Spleen (tissue), 11 donors: Measurements from ENCODE around the gene XIRP2. TPM values are rescaled to one million over a fixed set of nuclear protein-coding genes. Genes with fewer than 3 reads are reported as not detected.

Source experiments
- DNase-seq: peaks from one replicate; pipeline ENCODE4 v3.0.0-alpha.2; 2020
- H3K27ac ChIP-seq, 8 donors: fragments of 200-600 bp; sonication (generic) in 7 of 8; 1 replicate in 4 of 8; 2 replicates in 4 of 8; pipeline versions ENCODE4 v1.5.0 to v1.8.0; 2016 to 2021; ENCODE audit warnings: inconsistent platforms in 4 of 8, mild to moderate bottlenecking in 4 of 8, moderate library complexity in 1 of 8
- H3K27me3 ChIP-seq, 7 donors: fragments of 200-600 bp; sonication (generic) in 6 of 7; replicated peaks in 1 of 7; 1 replicate in 4 of 7; 2 replicates in 3 of 7; pipeline versions ENCODE4 v1.5.0 to v1.8.0; 2016 to 2021; ENCODE audit warnings: inconsistent platforms in 3 of 7, mild to moderate bottlenecking in 1 of 7
- H3K36me3 ChIP-seq, 6 donors: fragments of 200-600 bp; sonication (generic) in 5 of 6; 1 replicate in 4 of 6; 2 replicates in 2 of 6; pipeline versions ENCODE4 v1.5.0 to v1.8.0; 2016 to 2021; ENCODE audit warnings: inconsistent platforms in 2 of 6
- H3K4me1 ChIP-seq, 6 donors: fragments of 200-600 bp; sonication (generic) in 5 of 6; 1 replicate in 3 of 6; 2 replicates in 3 of 6; pipeline versions ENCODE4 v1.5.0 to v1.8.0; 2016 to 2021; ENCODE audit warnings: inconsistent platforms in 3 of 6
- H3K4me3 ChIP-seq, 8 donors: fragments of 200-600 bp; sonication (generic) in 7 of 8; 1 replicate in 4 of 8; 2 replicates in 4 of 8; pipeline versions ENCODE4 v1.5.0 to v1.8.0; 2016 to 2021; ENCODE audit warnings: inconsistent platforms in 4 of 8, mild to moderate bottlenecking in 4 of 8, moderate library complexity in 2 of 8
- H3K9me3 ChIP-seq, 8 donors: fragments of 200-600 bp; sonication (generic) in 7 of 8; 1 replicate in 4 of 8; 2 replicates in 4 of 8; pipeline versions ENCODE4 v1.5.0 to v1.8.0; 2016 to 2021; ENCODE audit warnings: inconsistent platforms in 4 of 8
- POLR2A ChIP-seq, 3 donors: fragments of 450-650 bp; IDR thresholded peaks; one replicate each; pipeline ENCODE4 v1.5.1; 2017; ENCODE audit warnings: antibody characterized with exemption in 3 of 3, mild to moderate bottlenecking in 1 of 3
- POLR2AphosphoS5 ChIP-seq, 3 donors: sonication (generic); formaldehyde crosslinking; IDR thresholded peaks; one replicate each; pipeline ENCODE4 v1.5.1; 2017; ENCODE audit warnings: antibody characterized with exemption in 3 of 3
- WGBS, 5 donors: extraction: QIAGEN DNeasy Blood & Tissue Kit in 3 of 5; methylation state at CpG; one replicate each; pipeline versions ENCODE4 v1.1.5 to v1.1.7; 2013 to 2018; 5-methylcytosine and 5-hydroxymethylcytosine counted together
- intact Hi-C: fragments of 100-400 bp; cut with DNase I; formaldehyde crosslinking; loops from one replicate; pipeline ENCODE4 v1.15.0; 2023; ENCODE audit warnings: low total_unique reads
- polyA plus RNA-seq, 3 donors: library from polyadenylated mRNA; stranded (reverse); fragments of 200-250 nt; gene quantifications; one replicate each; pipeline ENCODE4 v1.2.1, GENCODE V29; 2013
- total RNA-seq, 7 donors: library from RNA; depleted of rRNA in 3 of 7; stranded (reverse); fragments of >200 nt in 3 of 7; fragmentation: NEBNext Ultra II Directional in 4 of 7; extraction: Animal tissue kit (Norgen Biotek cat#: 25700) in 4 of 7; gene quantifications; one replicate each; pipeline versions ENCODE4 v1.1.0 to v1.2.1, GENCODE V29; 2016 to 2021
- TF ChIP-seq, protein P1 (sequence below), 11 experiments: fragments of 200-600 bp in 7 of 11; fragments of 450-650 bp in 4 of 11; sonication (generic) in 4 of 11; IDR thresholded peaks in 8 of 11; conservative IDR thresholded peaks in 3 of 11; 1 replicate in 7 of 11; 2 replicates in 4 of 11; pipeline versions ENCODE4 v1.4.0 to v1.8.0; 2016 to 2021; ENCODE audit warnings: antibody characterized with exemption in 11 of 11, inconsistent platforms in 4 of 11, mild to moderate bottlenecking in 1 of 11
- donor health status: healthy with polysubstance abuse.
- donor health status: DM: no; HTN: no; CAD: no; lungs with moderate emphysema.
- donor health status: DM: no; HTN: no; CAD: no.
- donor health status: Bipolar disorder and iron deficiency.
- donor health status: healthy.
- donor health status: DM: no; HTN: no; CAD: no.
- donor health status: DM: yes; HTN: yes; CAD: no.

Gene XIRP2
- total and polyA plus RNA-seq, 10 donors: 0.10 to 3.2 (median 0.47) TPM

GRCh38 chr2:166901336-166901735 is 13.1 kb downstream of the XIRP2 start:
- Histone ChIP-seq H3K4me3 (no peak overlapping the region), H3K27me3 (no peaks in the 10 kb centered on the region), H3K9me3 (no peaks in the 10 kb centered on the region), H3K36me3 (no peaks in the 10 kb centered on the region), H3K27ac (peak overlapping the region in 1 of 8 donors; percentile 59), H3K4me1 (peaks cover 0 to 3% (median 0%) of the 10 kb centered on the region in 6 donors)
- DNase-seq: no peak
- intact Hi-C loops: no loop called here
- TF ChIP-seq POLR2A (IDR thresholded peaks at IDR 0.05): no peak
- no peak for TF ChIP-seq POLR2AphosphoS5 (IDR thresholded peaks at IDR 0.05)
- TF ChIP-seq, protein P1, sequence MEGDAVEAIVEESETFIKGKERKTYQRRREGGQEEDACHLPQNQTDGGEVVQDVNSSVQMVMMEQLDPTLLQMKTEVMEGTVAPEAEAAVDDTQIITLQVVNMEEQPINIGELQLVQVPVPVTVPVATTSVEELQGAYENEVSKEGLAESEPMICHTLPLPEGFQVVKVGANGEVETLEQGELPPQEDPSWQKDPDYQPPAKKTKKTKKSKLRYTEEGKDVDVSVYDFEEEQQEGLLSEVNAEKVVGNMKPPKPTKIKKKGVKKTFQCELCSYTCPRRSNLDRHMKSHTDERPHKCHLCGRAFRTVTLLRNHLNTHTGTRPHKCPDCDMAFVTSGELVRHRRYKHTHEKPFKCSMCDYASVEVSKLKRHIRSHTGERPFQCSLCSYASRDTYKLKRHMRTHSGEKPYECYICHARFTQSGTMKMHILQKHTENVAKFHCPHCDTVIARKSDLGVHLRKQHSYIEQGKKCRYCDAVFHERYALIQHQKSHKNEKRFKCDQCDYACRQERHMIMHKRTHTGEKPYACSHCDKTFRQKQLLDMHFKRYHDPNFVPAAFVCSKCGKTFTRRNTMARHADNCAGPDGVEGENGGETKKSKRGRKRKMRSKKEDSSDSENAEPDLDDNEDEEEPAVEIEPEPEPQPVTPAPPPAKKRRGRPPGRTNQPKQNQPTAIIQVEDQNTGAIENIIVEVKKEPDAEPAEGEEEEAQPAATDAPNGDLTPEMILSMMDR (IDR thresholded peaks at IDR 0.05 in 8 of 11, conservative IDR thresholded peaks at IDR 0.05 in 3 of 11): no peak
- whole genome bisulfite sequencing, 5 donors: 63 to 81% (median 71%) methylated on average over 2 of the region's 2 CpGs

- no peak overlapping the region for H3K27ac ChIP-seq
- no peak for DNase-seq
- no peaks in the 10 kb centered on the region for H3K4me1 ChIP-seq
- H3K36me3 ChIP-seq: no peaks in the 10 kb centered on the region
- H3K9me3 ChIP-seq: peaks cover 0 to 22% (median 4%) of the 10 kb centered on the region in 8 donors
- 62 to 83% (median 72%) methylated on average over 4 of the region's 4 CpGs for WGBS, 5 donors
- H3K4me3 ChIP-seq: no peak overlapping the region
- TF ChIP-seq POLR2AphosphoS5 (IDR thresholded peaks at IDR 0.05): no peak
- no peak for TF ChIP-seq POLR2A (IDR thresholded peaks at IDR 0.05)
- TF ChIP-seq, protein P1 (IDR thresholded peaks at IDR 0.05 in 8 of 11, conservative IDR thresholded peaks at IDR 0.05 in 3 of 11): no peak
- no peaks in the 10 kb centered on the region for H3K27me3 ChIP-seq
- intact Hi-C loops: no loop called here
These were observed 28.7 kb downstream of the XIRP2 start for GRCh38 chr2:166916987-166917386.

DNA sequence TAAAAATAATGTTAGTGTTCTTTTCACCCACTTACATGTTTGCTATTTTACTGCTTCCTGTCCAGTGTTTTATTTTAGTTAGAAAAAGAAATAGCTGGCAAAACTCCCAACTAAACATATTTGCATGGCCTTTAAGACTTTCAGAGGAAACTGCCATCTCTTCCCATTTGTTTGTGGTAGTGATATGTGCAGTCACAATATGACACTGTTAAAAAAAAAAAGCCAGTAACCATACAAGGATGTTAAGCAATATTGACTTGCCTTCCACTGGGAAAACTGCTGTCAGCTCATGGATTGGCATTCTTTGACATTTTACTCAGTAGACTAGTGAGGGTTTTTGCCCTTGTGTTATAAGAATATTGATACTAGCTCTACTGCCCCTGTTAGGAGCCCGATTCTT is 29.1 kb downstream of the XIRP2 start:
- TF ChIP-seq POLR2A (IDR thresholded peaks at IDR 0.05) (no peak), POLR2AphosphoS5 (IDR thresholded peaks at IDR 0.05) (no peak)
- TF ChIP-seq, protein P1 (IDR thresholded peaks at IDR 0.05 in 8 of 11, conservative IDR thresholded peaks at IDR 0.05 in 3 of 11): no peak
- intact Hi-C loops: no loop called here

DNA sequence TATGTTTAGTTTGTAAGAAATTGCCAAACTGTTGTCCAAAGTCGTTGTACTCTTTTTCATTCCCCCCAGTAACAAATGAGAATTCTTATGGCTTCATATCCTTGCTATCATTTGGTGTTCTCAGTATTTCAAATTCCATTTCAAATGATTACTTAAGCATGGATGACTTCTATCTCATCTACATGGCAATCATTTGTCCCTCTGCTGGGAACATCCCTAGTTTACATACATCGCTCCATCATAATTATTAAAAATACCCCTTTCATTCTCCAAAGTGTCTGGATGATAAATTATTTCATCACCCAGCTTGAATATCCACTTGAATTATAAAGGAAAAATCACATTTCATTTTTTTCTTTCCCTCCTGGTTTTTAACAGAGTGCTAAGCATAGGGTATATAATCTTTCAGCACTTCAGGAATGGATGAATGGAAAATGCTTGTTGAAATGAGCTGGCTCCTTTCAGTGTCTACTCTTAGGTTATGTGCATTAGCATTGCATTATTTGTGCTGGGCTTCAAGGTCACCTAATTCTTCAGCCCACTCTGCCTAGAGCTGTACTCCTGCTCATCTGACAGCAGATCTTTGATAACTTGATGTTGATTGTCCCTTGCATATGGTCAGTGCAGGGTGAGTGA is 33.1 kb downstream of the XIRP2 start:
- no peak overlapping the region for H3K27ac ChIP-seq
- H3K4me1 ChIP-seq: no peaks in the 10 kb centered on the region
- TF ChIP-seq, protein P1 (IDR thresholded peaks at IDR 0.05 in 8 of 11, conservative IDR thresholded peaks at IDR 0.05 in 3 of 11): no peak
- TF ChIP-seq POLR2AphosphoS5 (IDR thresholded peaks at IDR 0.05) (no peak), POLR2A (IDR thresholded peaks at IDR 0.05) (no peak)
- no peaks in the 10 kb centered on the region for H3K9me3 ChIP-seq
- no peak overlapping the region for H3K4me3 ChIP-seq
- no peak for DNase-seq
- no peaks in the 10 kb centered on the region for H3K36me3 ChIP-seq
- 77 to 89% (median 86%) methylated on average over 2 of the region's 2 CpGs for WGBS, 5 donors
- no peaks in the 10 kb centered on the region for H3K27me3 ChIP-seq
- intact Hi-C loops: no loop called here

More for the DNA sequence above, 29.1 kb downstream of the XIRP2 start:
- Histone ChIP-seq H3K36me3 (no peaks in the 10 kb centered on the region), H3K4me1 (no peaks in the 10 kb centered on the region), H3K27me3 (no peaks in the 10 kb centered on the region), H3K9me3 (peaks cover 0 to 20% (median 4%) of the 10 kb centered on the region in 8 donors), H3K27ac (no peak overlapping the region), H3K4me3 (no peak overlapping the region)
- WGBS, 5 donors: 69 to 73% (median 71%) methylated on average over 1 of the region's 1 CpG
- no peak for DNase-seq
